AG20443 (cell line): ENCODE results near the gene DPY19L3.
"Not testable (repeated sequence)": the region's sequence is repeated elsewhere in the genome, so short reads cannot be mapped to it uniquely, and the experiment has no call there.

Source experiments
- DNase-seq: peaks from one replicate; pipeline ENCODE4 v3.0.0; 2012; ENCODE audit warnings: low spot score, mixed read lengths

The DPY19L3 gene

GRCh38 chr19:32396046-32396652 is 9.4 kb upstream of the DPY19L3 start:
- DNase-seq: no peak

DNA sequence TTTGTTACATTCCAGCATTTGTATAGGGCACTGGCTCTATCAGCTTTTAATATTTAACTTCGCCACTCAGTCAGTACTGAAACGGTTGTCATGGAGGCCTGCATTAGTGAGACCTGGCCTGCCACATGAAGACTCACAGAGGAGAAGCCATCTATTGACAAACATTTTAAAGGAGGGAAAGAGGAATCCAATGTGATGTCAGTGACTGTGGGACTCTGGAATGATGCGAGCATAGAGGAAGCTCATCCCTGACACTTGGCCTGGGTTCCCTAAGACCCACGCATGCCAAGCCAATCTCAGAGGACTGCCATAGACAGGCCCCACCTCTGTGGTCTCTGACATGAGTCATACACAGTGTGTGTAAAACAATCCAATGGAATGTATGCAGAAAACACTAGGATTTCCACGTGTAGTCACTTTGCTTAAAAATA is 7.9 kb upstream of the DPY19L3 start:
- DNase-seq: peak; percentile 89

DNA sequence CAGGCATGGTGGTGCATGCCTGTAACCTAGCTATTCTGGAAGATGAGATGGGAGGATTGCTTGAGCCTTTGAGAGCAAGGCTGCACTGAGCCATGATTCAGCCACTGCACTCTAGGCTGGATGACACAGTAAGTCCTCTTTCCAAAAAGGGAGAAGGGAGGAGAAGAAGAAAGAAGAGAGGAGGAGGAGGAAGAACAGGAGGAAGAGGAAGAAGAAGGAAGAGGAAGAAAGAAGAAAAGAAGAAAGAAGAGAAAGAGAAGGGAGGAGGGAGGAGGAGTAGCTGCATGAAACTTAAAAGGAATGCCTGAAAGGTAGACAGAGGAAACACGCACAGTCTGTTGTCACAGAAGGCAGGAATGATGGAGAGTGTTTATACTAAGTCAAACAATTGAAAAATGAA is 3.6 kb upstream of the DPY19L3 start:
- no peak for DNase-seq

- no peak for DNase-seq
Measured at GRCh38 chr19:32403291-32403995, 2.1 kb upstream of the DPY19L3 start.

GRCh38 chr19:32404213-32404932 is 1.2 kb upstream of the DPY19L3 start:
- DNase-seq: no peak

DNA sequence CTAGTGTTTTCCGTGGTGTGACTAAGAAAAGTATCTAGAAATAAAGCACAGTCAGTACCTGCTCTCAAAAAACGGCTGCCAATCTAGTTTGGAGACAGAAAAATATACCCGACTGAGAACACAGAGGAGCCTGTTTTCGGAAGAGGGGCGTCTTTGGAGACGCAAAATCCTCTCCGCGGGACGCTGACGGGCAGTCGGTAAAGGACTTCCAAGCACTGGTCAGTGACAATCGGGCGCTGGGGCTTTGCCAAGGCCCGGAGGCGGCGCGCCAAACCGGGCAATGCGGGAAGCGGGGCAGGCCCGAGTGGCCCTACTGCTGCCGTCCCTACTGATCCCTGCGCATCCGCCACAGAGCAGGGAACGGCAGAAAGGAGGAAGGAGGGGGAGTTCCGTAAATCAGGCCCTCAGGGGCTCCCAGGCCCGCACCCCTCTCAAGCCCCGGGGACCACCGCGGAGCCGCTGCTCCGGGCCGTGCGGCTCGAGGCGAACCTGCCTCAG is 588 bp upstream of the DPY19L3 start:
- DNase-seq: peak; percentile 75

GRCh38 chr19:32406161-32407003 is 812 bp downstream of the DPY19L3 start:
- no peak for DNase-seq

GRCh38 chr19:32407004-32407992 is 1.7 kb downstream of the DPY19L3 start:
- peak; percentile 71 for DNase-seq

GRCh38 chr19:32415246-32415645 is 9.7 kb downstream of the DPY19L3 start:
- no peak for DNase-seq

DNA sequence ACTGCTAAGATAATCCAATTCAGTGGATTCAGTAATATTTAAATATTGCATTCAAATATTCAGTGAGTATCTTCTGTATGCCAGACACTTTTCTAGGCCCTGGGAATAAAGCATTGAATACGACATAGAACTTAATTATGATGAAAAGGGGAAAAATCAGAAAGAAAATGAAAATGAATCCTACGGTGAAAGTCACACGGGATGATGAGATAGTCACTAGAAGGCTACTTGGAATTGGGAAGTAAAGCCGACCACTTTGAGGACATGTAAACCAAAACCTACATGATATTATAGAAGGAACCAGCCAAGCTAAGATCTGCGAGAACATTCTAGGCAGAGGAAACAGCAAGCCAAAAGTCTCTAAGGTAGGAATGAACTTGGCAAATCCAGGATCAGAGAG is 10.1 kb downstream of the DPY19L3 start:
- DNase-seq: no peak

GRCh38 chr19:32416749-32417456 is 11.3 kb downstream of the DPY19L3 start:
- peak; percentile 60 for DNase-seq

DNA sequence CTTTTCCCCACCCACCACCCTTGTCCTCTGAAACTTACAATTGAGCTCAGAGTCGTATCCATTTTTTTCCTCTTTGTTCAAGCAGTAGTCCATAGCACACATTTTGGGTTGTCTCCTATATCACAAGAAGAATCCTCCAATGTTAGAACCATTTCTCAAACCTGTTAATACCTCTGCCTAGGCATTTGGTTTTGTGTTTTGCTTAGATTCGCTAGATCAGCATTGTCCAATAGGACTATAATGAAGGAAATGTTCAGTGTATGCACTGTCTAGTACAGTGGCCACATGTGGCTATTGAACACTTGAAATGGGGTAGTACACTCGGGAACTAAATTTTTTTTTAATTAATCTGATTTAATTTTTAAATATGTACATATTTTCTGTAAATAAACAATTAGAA is 12.6 kb downstream of the DPY19L3 start:
- DNase-seq: no peak

GRCh38 chr19:32421589-32422361 is 16.2 kb downstream of the DPY19L3 start:
- no peak for DNase-seq

DNA sequence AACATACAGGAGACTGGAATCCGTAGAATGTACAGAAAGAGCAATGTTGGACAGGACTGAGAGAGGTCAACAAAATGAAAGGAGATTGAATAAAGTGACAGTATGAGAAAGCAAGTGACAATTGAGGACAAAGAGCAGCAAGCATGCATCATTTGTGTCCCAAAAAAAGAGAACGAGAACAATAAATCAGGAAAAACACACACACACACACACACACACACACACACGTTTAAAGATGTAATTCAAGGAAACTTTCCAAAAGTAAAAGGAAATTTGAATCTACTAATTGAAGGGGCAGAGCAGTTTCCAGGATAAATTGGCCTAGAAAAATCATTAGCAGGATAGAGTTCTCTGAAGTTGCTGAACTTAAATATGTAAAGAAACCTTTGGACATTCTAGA is 16.9 kb downstream of the DPY19L3 start:
- DNase-seq: no peak

DNA sequence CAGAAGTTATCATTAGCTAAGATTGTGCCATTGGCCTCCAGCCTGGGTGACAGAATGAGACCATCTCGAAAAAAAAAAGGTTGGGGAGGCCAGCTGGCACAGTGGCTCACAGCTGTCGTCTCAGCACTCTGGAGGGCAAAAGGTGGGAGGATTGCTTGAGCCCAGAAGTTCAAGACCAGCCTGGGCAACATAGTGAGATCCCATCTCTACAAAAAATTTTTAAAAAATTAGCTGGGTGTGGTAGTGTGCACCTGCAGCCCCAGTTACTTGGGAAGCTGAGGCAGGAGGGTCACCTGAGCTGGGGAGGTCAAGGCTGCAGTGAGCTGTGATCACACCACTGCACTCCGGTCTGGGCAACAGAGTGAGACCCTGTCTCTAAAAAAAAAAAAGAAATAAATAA is 18.4 kb downstream of the DPY19L3 start:
- not testable (repeated sequence) for DNase-seq

GRCh38 chr19:32427536-32427935 is 22.0 kb downstream of the DPY19L3 start:
- DNase-seq: no peak

DNA sequence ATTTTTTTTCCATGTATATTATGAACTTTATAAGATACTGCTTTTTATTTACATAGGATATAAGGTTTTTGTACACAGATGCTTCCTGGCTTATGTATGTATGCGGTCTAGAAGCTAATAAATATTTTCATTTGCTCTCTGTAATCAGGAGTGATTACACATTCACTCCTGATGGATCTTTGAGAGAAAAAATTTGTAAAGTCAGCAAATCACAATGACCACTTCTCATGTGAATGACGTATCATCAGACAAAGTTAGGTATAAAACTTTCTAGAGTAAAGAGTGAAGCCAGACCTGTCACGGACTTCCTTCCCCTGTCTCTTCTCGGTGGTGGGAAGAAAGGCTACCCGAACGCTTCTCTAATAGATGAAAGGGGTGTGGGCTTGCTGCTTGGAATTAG is 31.1 kb downstream of the DPY19L3 start:
- DNase-seq: no peak

DNA sequence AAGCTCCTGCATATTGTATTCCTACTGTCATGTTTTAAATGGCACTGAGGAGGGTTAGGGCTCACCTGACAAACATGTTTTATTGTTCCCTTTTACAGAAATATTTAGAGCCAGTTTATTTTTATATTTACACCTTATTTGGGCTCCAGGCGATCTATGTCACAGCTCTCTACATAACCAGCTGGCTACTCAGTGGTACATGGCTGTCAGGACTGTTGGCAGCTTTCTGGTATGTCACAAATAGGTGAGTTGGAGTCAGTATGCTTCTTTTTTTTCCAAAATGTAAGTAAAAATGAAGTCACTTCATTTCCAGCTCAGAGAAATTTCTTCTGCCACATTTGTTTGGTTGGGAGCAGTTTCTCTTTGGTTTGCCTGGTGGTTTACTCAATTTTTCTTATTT is 31.5 kb downstream of the DPY19L3 start:
- no peak for DNase-seq

GRCh38 chr19:32438751-32439150 is 33.2 kb downstream of the DPY19L3 start:
- no peak for DNase-seq
